ENCODE results near the gene OSBPL2.

DNA sequence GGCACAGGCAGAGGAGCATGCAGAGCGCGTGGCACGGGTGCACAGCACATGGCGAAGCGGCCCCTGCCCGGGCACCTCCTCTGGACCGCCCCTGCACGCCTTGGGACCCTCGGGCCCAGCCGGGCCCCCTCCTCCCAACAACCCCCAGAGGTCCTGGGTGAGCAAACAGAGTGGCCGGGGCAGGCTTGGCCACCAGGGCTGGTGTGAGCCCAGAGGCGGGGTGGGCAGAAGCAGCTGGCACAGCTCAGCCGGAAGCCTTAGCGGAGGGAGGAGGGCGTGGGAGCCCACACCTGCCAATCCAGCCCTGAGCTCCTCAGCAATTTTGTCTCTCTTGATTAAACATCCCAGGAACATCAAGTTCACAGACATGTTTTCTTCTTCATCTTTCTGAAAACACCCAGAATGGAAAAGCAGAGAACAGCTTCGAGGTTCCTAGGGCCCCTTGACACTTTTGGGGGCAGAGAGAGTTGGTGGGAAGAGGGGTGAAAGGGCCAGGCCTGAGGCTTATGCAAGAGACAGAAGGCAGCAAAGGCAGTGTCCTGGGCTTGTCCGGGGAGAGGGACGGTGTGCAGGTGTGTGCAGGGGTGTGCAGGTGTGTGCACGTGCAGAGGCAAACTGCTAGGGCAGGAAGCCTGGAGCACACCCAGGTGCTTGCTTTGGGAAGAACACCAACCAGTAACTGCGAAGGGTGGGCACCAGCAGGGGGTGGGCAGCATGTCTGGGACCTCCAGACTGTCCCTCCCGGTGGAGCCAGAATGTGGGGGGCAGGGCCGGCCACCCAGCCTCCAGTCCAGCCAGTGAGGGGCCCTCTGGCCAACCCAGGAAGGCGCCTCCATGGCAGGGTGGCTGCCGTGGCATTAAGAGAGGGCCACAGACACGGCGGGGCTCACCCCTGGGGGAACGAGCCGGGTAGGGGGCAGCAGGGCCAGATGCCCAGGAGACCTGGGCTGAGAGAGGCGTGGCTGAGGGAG, 23.0 kb upstream of the OSBPL2 start:
- TF ChIP-seq, protein P1, sequence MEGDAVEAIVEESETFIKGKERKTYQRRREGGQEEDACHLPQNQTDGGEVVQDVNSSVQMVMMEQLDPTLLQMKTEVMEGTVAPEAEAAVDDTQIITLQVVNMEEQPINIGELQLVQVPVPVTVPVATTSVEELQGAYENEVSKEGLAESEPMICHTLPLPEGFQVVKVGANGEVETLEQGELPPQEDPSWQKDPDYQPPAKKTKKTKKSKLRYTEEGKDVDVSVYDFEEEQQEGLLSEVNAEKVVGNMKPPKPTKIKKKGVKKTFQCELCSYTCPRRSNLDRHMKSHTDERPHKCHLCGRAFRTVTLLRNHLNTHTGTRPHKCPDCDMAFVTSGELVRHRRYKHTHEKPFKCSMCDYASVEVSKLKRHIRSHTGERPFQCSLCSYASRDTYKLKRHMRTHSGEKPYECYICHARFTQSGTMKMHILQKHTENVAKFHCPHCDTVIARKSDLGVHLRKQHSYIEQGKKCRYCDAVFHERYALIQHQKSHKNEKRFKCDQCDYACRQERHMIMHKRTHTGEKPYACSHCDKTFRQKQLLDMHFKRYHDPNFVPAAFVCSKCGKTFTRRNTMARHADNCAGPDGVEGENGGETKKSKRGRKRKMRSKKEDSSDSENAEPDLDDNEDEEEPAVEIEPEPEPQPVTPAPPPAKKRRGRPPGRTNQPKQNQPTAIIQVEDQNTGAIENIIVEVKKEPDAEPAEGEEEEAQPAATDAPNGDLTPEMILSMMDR (conservative IDR thresholded peaks at IDR 0.05 in 1 of 2, IDR thresholded peaks at IDR 0.05 in 1 of 2; ENCODE audit: low read depth in 1 of 2, low read length in 2 of 2), result no peak
- TF ChIP-seq EZH2 (IDR thresholded peaks at IDR 0.05; ENCODE audit: low read length, missing control alignments), result no peak
